ENCODE measurements around the gene RABL6.

The RABL6 gene

DNA sequence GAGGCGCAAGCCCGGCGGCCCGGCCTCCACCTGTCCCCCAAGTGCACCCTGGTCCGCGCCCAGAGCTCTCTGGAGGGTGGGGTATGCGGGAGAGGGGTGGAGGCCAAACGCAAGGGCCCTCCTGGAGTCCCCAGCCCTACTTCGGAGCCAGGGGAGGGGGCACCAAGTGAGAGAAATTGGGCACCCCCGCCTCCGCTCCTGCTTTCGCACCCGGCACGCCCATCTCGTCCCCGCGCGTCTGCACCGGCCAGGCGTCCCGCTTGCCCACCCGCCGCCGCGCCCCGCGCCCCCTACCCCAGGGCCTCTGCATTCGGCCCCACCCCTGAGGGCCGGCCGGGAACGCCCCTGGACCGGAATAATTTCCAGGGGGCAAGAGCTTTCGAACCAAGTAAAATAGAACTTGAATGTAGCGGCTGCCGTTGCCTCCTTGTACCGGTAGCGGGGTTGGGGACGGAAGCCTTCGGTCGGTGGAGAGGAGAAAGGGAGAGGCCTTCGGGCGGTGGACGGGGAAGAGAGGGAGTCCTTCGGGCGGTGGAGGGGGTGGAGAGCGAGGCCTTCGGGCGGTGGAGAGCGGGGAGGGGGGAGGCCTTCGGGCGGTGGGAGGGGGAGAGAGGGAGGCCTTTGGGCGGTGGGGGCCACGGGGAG lies 40.8 kb downstream of the RABL6 start:
- in situ Hi-C loops (cut with HindIII; ENCODE audit: low sequenced_read_pairs), result no loop called here
- TF ChIP-seq, protein P1, sequence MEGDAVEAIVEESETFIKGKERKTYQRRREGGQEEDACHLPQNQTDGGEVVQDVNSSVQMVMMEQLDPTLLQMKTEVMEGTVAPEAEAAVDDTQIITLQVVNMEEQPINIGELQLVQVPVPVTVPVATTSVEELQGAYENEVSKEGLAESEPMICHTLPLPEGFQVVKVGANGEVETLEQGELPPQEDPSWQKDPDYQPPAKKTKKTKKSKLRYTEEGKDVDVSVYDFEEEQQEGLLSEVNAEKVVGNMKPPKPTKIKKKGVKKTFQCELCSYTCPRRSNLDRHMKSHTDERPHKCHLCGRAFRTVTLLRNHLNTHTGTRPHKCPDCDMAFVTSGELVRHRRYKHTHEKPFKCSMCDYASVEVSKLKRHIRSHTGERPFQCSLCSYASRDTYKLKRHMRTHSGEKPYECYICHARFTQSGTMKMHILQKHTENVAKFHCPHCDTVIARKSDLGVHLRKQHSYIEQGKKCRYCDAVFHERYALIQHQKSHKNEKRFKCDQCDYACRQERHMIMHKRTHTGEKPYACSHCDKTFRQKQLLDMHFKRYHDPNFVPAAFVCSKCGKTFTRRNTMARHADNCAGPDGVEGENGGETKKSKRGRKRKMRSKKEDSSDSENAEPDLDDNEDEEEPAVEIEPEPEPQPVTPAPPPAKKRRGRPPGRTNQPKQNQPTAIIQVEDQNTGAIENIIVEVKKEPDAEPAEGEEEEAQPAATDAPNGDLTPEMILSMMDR (IDR thresholded peaks at IDR 0.05; ENCODE audit: low read depth, low read length), result no peak
- H3K4me3 ChIP-seq (ENCODE audit: low read depth, low read length), result peak overlapping the region; percentile 86
- DNase-seq (ENCODE audit: low read depth, low spot score), result no peak

DNA sequence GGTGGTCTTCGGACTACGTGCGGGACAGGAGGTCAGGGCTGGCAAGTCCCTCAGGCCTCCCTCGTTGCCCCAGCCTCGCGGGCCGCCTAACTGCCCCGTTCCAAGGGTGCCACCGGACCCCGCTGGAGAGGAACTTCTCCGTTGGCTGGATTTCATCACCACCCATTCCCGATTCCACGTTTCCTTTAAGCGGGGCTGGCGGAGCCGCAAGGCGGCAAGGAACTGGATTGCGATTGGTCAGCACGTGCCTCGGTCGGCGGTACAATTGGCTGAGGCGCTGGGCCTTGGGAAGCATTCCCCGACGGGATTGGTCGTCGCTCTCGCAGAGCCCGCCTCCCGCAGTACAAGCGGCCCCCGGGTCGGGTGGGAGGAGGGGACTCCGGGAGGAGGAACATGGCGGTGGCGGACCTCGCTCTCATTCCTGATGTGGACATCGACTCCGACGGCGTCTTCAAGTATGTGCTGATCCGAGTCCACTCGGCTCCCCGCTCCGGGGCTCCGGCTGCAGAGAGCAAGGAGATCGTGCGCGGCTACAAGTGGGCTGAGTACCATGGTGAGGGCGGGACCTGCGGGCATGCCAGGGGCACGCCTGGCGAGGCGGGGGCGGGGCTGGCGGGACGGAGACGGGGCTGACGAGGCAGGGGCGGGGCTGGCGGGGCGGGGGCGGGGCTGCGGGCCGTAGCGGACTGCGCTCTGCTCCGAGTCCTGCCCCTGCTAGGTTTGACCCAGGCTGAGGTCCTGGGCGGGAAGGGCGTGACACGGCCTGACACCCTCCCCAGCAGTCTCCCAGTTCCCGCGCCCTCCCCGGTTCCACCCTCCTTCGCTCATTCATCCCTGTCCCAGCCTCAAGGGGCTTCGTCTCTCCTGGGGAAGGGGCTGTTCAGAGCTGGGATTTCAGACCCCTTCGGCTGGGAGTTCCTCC lies 41.6 kb downstream of the RABL6 start, which contains the start of gene PHPT1:
PHPT1 (plus strand) TSS at position 372 of the 922 bp plus-strand sequence; CDS start at position 394, 22 bp downstream.
- in situ Hi-C loops (cut with HindIII; ENCODE audit: low sequenced_read_pairs), result no loop called here
- peak within 1 kb of the TSS; percentile 86 for H3K4me3 ChIP-seq (ENCODE audit: low read depth, low read length)
- DNase-seq (ENCODE audit: low read depth, low spot score), result peak; percentile 100
- TF ChIP-seq, protein P1 (IDR thresholded peaks at IDR 0.05; ENCODE audit: low read depth, low read length), result no peak

DNA sequence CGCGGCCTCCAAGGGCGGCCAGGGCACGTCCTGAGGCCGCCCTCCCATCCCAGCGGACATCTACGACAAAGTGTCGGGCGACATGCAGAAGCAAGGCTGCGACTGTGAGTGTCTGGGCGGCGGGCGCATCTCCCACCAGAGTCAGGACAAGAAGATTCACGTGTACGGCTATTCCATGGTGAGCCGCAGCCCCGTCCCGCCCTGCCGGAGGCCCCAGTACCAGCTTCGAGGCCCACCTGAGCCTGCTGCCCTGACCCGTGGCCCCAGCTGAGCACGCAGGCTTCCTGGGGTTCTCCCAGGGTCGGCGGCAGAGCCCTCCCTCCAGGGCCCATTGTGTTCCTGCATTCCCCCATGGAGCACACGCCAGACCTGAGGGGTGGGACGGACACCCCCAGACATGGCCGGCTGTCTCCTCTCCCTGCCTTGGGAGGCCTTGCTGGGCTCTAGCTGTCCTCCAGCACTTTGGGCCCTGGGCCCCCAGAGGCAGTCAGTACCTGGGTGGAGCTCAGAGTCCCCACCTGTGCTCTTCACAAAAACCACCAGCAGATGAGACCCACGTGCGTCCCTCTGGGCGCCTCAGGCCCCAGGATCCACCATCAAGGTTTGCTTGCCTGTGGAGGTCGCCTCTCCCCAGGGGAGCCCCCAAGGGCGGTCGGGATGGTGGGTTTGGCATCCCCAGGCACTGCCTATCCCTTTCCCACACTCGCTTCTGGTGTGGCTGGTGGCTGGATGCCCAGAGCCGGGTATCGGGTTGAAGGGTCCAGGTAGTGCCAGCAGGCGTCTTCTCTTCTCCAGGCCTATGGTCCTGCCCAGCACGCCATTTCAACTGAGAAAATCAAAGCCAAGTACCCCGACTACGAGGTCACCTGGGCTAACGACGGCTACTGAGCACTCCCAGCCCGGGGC lies 42.5 kb downstream of the RABL6 start:
- no peak for DNase-seq (ENCODE audit: low read depth, low spot score)
- TF ChIP-seq, protein P1 (IDR thresholded peaks at IDR 0.05; ENCODE audit: low read depth, low read length), result no peak
- peak overlapping the region; percentile 86 for H3K4me3 ChIP-seq (ENCODE audit: low read depth, low read length)
- in situ Hi-C loops (cut with HindIII; ENCODE audit: low sequenced_read_pairs), result no loop called here

DNA sequence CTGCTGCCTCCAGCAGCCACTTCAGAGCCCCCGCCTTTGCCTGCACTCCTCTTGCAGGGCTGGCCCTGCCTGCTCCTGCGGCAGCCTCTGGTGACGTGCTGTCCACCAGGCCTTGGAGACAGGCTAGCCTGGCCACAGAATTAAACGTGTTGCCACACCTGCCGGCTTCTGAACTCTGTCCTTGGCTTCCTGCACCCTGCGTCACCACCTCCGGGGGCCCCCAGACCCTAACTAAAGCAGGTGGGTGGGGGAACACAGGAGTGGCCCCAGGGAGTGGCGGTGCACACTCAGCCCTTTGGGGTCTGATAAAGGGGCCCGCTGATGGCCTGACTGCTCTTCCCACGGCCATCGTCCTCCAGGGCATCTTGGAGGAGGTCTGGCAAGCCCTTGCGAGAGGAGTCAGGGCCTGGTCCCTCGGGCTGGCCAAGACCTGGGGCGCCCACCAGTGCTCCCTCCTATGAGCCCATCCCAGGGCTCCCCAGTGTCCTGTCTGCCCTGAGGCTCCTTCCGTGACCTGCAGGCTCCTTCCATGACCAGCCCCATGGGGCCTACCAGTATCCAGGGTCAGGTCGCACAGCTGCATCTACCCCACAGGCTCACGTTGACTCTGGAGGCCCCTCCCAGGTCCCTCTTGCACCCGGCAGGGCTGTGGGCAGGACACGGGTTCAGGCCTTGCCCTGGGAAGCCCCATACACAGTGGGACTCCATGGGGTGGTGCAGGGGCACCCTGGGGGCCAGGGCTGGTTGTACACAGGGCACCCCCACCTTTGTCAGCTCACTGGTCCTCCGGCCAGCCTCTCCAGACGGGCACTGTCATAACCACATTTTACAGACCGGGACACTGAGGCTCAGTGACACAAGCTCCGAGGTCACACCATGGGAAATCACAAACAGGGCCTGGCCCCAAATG lies 43.4 kb downstream of the RABL6 start:
- no peak overlapping the region for H3K4me3 ChIP-seq (ENCODE audit: low read depth, low read length)
- in situ Hi-C loops (cut with HindIII; ENCODE audit: low sequenced_read_pairs), result no loop called here
- TF ChIP-seq, protein P1 (IDR thresholded peaks at IDR 0.05; ENCODE audit: low read depth, low read length), result no peak
- DNase-seq (ENCODE audit: low read depth, low spot score), result no peak

DNA sequence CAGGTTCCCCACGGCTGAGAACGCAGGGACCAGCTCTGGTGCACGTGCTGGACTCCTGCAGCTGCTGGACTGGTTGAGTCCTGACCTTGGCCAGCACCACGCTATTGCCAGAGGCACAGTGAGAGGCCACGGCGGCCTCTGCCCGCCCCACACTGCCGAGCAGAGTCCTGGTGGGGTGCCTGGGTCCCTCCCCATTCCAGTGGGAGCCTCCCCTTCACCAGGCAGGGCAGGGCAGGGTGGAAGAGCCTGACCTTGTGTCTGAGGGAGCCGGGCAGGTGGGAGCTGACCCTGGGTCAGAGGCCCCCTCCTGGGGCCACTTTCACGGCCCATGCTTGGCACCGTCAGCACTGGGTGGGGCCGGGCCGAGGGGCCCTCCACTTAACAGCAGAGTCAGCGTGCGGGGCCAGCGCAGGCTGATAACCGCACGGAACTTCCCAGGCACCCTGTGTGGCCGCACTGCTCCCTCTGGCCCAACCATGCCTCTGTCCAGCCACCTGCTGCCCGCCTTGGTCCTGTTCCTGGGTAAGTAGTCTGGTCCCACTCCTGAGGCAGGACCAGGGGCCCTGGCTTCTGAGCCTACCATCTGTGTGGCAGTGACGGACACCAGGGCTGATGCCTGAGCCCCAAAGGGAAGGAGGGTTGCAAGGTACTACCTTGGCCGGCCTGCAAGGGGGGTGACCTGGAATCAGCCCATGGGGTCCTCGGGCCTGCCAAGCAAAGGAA lies 44.4 kb downstream of the RABL6 start, which contains the start of gene MAMDC4:
MAMDC4 (plus strand) TSS at position 406 of the 723 bp plus-strand sequence; CDS start at position 477, 71 bp downstream.
- in situ Hi-C loops (cut with HindIII; ENCODE audit: low sequenced_read_pairs), result no loop called here
- no peak within 1 kb of the TSS for H3K4me3 ChIP-seq (ENCODE audit: low read depth, low read length)
- TF ChIP-seq, protein P1 (IDR thresholded peaks at IDR 0.05; ENCODE audit: low read depth, low read length), result no peak
- no peak for DNase-seq (ENCODE audit: low read depth, low spot score)

All from astrocyte of the spinal cord (primary cell).